ENCODE measurements around the gene TGM2. TPM values are rescaled to one million over a fixed set of nuclear protein-coding genes. Genes with fewer than 3 reads are reported as not detected.

Gene TGM2
- total and polyA plus RNA-seq, 9 of the 15 experiments (the other 6 are each of a cell fraction or from before 2014, with no cell fraction given): 5.5 to 78.5 (median 37.6) TPM

DNA sequence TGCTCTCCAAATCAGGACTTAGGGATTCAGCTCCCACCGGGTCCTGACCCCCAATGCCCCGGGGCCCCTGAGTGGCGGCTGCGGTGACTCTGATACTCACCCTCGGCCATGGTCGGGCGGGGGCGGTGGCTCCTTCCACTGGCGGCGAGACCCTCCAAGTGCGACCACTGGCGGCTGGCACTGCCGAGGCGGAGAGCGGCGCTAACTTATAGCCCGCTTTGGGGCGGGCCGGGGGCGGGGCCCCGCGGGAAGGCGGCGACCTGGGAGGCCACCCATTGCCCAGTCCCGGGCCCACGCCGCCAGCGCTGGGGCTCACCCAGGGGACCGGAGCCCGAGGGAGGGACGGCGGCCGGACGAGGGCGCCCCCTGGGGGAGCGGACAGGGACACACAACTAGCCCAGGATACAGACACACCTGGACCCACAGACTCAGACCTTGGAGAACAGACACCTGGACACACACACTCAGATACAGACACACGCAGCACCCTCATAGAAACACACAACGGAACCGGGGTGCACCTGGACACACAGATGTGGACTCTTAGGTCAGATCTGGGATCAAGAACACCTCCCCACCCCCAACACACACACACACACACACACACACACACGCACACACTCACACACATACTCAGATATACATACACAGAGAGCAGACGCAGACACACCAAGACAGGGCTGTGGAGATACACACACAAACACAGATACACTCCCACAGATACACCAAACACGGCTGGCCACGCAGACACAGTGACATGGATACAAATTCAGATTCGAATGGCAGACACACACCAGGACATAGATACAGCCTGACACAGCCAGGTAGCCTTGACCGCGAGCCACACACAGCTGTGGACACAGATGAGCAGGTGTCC, at the start of gene TGM2 (continued):
- TF ChIP-seq, protein P1, sequence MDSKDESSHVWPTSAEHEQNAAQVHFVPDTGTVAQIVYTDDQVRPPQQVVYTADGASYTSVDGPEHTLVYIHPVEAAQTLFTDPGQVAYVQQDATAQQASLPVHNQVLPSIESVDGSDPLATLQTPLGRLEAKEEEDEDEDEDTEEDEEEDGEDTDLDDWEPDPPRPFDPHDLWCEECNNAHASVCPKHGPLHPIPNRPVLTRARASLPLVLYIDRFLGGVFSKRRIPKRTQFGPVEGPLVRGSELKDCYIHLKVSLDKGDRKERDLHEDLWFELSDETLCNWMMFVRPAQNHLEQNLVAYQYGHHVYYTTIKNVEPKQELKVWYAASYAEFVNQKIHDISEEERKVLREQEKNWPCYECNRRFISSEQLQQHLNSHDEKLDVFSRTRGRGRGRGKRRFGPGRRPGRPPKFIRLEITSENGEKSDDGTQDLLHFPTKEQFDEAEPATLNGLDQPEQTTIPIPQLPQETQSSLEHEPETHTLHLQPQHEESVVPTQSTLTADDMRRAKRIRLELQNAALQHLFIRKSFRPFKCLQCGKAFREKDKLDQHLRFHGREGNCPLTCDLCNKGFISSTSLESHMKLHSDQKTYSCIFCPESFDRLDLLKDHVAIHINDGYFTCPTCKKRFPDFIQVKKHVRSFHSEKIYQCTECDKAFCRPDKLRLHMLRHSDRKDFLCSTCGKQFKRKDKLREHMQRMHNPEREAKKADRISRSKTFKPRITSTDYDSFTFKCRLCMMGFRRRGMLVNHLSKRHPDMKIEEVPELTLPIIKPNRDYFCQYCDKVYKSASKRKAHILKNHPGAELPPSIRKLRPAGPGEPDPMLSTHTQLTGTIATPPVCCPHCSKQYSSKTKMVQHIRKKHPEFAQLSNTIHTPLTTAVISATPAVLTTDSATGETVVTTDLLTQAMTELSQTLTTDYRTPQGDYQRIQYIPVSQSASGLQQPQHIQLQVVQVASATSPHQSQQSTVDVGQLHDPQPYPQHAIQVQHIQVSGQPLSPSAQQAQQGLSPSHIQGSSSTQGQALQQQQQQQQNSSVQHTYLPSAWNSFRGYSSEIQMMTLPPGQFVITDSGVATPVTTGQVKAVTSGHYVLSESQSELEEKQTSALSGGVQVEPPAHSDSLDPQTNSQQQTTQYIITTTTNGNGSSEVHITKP (IDR thresholded peaks at IDR 0.05; ENCODE audit: partially characterized antibody): no peak
- TF ChIP-seq ZNF282 (CRISPR knock-in tag; IDR thresholded peaks at IDR 0.05) (no peak), CREB1 (IDR thresholded peaks at IDR 0.05) (no peak), CREB1 (CRISPR knock-in tag; IDR thresholded peaks at IDR 0.05) (peak; percentile 45; the same call in 1 of the 2 replicates), HOXB6 (CRISPR knock-in tag; IDR thresholded peaks at IDR 0.05; ENCODE audit: borderline replicate concordance) (no peak), SRSF3 (IDR thresholded peaks at IDR 0.05; ENCODE audit: insufficient read depth, low read length) (no peak), CAMTA2 (CRISPR knock-in tag; conservative IDR thresholded peaks at IDR 0.05) (no peak), SNIP1 (IDR thresholded peaks at IDR 0.05; ENCODE audit: low read depth) (peak; percentile 39; the same call in 1 of the 2 replicates), CREM (IDR thresholded peaks at IDR 0.05; ENCODE audit: low read depth) (peak; percentile 38), U2AF2 (optimal IDR thresholded peaks at IDR 0.05; ENCODE audit: low read depth, low read length) (no peak), CEBPG (CRISPR knock-in tag; IDR thresholded peaks at IDR 0.05) (no peak), CEBPG (tag; conservative IDR thresholded peaks at IDR 0.05 in 1 of 2, IDR thresholded peaks at IDR 0.05 in 1 of 2) (no peak), ESRRB (CRISPR knock-in tag; IDR thresholded peaks at IDR 0.05; ENCODE audit: borderline replicate concordance) (no peak), ZNF431 (CRISPR knock-in tag; IDR thresholded peaks at IDR 0.05) (no peak), JUND (IDR thresholded peaks at IDR 0.05; ENCODE audit: borderline replicate concordance, low read depth, low read length) (no peak), JUND (tag; IDR thresholded peaks at IDR 0.05; ENCODE audit: borderline replicate concordance, low read depth, low read length) (no peak; the same call in 1 of the 3 replicates), PTRF (tag; IDR thresholded peaks at IDR 0.05) (no peak), NR4A1 (CRISPR knock-in tag; IDR thresholded peaks at IDR 0.05) (no peak), NR4A1 (tag; IDR thresholded peaks at IDR 0.05) (no peak), SP2 (IDR thresholded peaks at IDR 0.05; ENCODE audit: extremely low read depth, low read depth, low read length, poor library complexity, severe bottlenecking) (no peak), TAF7 (tag; IDR thresholded peaks at IDR 0.05) (no peak; the same call in 1 of the 2 replicates), TEAD2 (tag; IDR thresholded peaks at IDR 0.05) (no peak), RBM14 (IDR thresholded peaks at IDR 0.05; ENCODE audit: borderline replicate concordance, insufficient read depth, low read depth, low read length) (no peak), NFE2L1 (tag; IDR thresholded peaks at IDR 0.05; ENCODE audit: borderline replicate concordance, low read depth) (no peak), PCBP1 (IDR thresholded peaks at IDR 0.05; ENCODE audit: low read depth, low read length, poor library complexity, severe bottlenecking) (no peak), MTF1 (CRISPR knock-in tag; IDR thresholded peaks at IDR 0.05; ENCODE audit: borderline replicate concordance) (no peak), GATA2 (CRISPR knock-in tag; IDR thresholded peaks at IDR 0.05) (no peak)
